ENCODE results near the gene CMIP.
A peak's percentile ranks its signal among the peaks of the same experiment; 100 is the strongest.

CMIP gene

GRCh38 chr16:81496742-81497141 lies 52.1 kb downstream of the CMIP start:
- DNase-seq = no peak

DNA sequence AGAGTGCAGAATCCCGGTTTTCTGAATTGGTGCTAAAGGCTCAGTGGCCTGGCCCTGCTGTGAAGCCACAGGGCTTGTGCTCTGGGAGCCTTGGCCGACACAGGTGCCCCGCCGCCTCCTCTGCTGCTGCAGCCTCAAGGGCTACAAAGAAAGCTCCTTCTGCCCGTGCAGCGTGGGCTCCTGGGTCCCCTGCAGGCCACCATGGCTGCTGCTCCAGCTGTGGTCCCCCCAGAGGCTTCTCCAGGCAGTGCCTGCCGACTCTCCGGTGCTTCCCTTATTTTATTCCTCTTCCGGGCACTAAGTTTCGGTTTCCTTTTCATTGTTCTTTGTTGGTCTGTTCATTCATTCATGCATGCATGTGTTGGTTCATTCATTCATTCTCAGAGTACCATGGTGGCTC lies 53.1 kb downstream of the CMIP start:
- no peak for DNase-seq

GRCh38 chr16:81498351-81498750 lies 53.7 kb downstream of the CMIP start:
- DNase-seq = no peak

DNA sequence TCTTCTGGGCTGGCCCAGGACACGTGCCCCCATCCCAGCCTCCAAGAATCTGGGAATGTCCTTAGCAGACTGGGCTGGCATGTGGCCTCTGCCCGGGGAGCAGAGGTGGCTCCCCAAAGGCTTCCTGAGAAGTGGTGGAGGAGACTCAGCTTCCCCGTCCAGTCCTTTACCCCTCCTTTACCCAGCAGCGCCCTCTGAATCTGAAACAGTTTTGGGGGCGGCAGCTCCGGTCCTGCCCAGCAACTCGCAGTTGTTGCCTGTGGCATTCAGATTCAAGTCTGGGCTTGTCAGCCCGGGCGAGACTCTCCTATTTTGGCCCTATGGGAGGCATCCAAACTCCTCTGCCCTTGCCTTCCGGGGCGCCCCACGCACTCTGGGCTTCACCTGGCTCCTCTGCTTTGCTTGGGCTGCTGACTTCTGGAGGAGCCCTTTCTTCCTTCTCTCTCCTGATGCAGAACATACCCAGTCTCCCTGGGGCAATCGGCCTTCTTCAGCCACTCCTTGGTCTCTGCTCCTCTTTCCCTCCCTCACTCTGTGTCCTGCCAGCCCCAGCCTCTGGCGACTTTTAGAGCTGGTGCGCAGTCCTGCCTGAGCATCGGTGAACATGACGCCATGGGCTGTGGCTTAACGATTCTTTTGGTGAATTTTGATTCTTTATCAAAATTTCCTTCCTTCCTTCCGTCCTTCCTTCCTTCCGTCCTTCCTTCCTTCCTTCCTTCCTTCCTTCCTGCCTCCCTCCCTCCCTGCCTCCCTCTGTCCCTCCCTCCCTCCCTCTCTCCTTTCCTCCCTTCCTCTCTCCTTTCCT lies 55.2 kb downstream of the CMIP start:
- DNase-seq = no peak

- no peak for DNase-seq
Measured at GRCh38 chr16:81500833-81501521, 56.4 kb downstream of the CMIP start.

GRCh38 chr16:81502396-81503070 lies 57.9 kb downstream of the CMIP start:
- no peak for DNase-seq

GRCh38 chr16:81505011-81505661 lies 60.5 kb downstream of the CMIP start:
- DNase-seq = no peak

- DNase-seq = no peak
Measured at GRCh38 chr16:81509404-81509803, 64.8 kb downstream of the CMIP start.

GRCh38 chr16:81510016-81510415 lies 65.4 kb downstream of the CMIP start:
- no peak for DNase-seq

GRCh38 chr16:81511371-81511770 lies 66.8 kb downstream of the CMIP start:
- no peak for DNase-seq

- peak in 1 of 2 donors; percentile 46 for DNase-seq
Measured at GRCh38 chr16:81513204-81514040, 68.8 kb downstream of the CMIP start.

- no peak for DNase-seq
Measured at GRCh38 chr16:81514041-81514559, 69.5 kb downstream of the CMIP start.

GRCh38 chr16:81514568-81515258 lies 70.1 kb downstream of the CMIP start:
- no peak for DNase-seq

- DNase-seq = no peak
Measured at GRCh38 chr16:81515281-81515680, 70.7 kb downstream of the CMIP start.

DNA sequence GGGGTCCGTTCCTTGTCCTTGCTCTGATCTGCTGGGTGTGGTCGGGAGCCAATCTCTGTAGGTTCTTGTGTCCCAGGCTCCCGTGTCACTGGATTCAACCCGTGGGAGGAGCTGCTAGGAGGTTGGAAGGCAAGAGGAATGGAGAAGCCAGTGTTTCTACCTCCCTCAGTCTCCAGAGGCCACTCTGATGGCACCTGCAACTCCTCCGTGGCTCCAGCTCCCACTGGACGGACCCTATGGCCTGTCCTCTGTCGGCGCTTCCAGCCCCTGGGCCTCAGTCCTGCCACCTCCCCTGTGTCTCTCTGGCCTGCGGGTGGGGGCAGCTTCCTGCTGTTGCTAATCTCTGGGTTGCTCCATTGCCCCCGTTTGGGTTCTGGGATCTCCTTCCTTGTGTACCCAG lies 71.1 kb downstream of the CMIP start:
- no peak for DNase-seq

GRCh38 chr16:81516478-81517149 lies 72.0 kb downstream of the CMIP start:
- no peak for DNase-seq

DNA sequence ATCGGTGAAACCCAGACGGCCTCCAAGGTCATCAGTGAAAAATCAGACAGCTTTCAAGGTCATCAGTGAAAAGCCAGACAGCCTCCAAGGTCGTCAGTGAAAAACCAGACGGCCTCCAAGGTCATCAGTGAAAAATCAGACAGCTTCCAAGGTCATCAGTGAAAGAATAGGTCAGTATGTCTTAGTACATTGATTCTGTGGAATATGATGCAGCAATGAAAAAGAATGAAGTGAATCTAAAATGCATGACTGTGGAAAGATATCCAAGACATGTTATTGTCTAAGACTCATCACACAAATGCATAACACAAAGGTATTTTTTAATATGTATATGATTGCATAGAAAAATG lies 72.5 kb downstream of the CMIP start:
- DNase-seq = no peak

DNA sequence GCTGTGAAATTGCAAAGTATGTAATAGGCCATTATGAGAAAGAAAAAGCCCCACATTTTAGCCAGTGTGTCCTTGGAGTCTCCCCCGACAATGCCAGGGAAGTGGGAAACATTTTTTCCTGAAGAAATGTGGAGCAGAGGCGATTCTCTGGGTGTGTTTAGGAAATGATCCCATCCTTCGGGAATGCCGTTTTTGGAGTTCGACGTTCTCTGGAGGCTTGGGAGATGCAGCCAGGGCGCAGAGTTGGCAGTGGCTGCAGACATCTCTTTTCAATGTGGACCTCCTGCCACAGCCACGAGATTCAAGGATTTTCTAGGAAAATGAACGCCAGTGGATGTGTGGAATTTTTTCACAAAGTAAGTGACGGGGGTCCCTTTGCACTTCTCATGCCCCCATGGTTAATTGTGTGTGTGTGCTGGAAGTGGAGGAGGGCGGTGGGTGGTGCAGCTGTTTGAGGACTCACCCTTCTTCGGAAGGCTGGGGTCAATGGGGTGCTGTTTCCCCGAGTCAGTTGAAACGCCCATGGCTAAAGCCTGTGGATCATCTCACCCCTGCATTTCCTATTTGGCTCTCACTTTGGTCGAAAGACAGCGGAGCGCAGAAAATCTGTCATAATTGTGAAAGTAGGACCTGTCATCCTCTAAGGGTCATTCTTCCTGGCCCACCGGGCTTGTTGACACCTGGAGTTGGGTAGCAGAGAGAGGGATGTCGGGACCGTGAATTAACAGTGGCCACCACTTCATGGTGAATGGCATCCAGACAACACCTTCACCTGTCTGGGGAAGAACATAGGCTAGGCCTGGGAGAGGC lies 73.2 kb downstream of the CMIP start:
- DNase-seq = no peak

DNA sequence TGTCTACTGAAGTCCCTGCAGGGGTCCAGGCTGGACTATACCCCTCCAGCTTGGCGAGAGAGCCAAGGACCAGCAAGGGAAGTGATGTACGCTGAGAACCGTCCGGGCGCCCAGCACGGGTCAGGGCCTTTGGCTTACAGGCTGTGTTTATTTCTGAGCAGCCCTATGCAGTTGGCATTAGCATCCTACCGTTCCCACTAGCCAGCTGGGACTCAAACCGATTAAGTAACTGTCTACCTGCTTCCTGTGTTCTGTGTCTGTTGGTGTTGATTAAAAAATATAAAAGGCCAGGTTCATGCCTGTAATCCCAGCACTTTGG lies 73.8 kb downstream of the CMIP start:
- DNase-seq = no peak
